GM12878 (cell line): ENCODE data around the gene MTCH2.

Experiments
- BRCA1 ChIP-seq: IDR thresholded peaks from 2 replicates; pipeline ENCODE4 v1.6.1; 2011; ENCODE audit warnings: low read depth, low read length, improper control_type of control experiment
- CTCF ChIP-seq, 3 experiments: IDR thresholded peaks in 2 of 3; conservative IDR thresholded peaks in 1 of 3; 2 replicates each; pipeline ENCODE4 v1.5.1; 2011; ENCODE audit warnings: low read depth in 3 of 3, low read length in 3 of 3, mild to moderate bottlenecking in 3 of 3, control low read depth in 2 of 3, moderate library complexity in 2 of 3, inconsistent platforms in 1 of 3, mixed read lengths in 1 of 3; ENCODE audit not compliant: control insufficient read depth in 2 of 3, insufficient read depth in 1 of 3; ENCODE audit errors: extremely low read depth in 1 of 3
- ELK1 ChIP-seq: IDR thresholded peaks from 2 replicates; pipeline ENCODE4 v1.6.1; 2012; ENCODE audit warnings: low read depth, low read length, improper control_type of control experiment
- MTA3 ChIP-seq: IDR thresholded peaks from 2 replicates; pipeline ENCODE4 v1.6.1; 2012; ENCODE audit warnings: low read length, inconsistent platforms, borderline replicate concordance
- MYB ChIP-seq: fragments of 150-350 bp; IDR thresholded peaks from 2 replicates; pipeline ENCODE4 v1.6.1; 2014; ENCODE audit warnings: mild to moderate bottlenecking, low read depth, low read length, borderline replicate concordance
- NBN ChIP-seq: fragments of 450-650 bp; IDR thresholded peaks from 2 replicates; pipeline ENCODE4 v1.6.1; 2016
- POLR2AphosphoS5 ChIP-seq: IDR thresholded peaks from 2 replicates; pipeline ENCODE4 v1.6.1; 2011; ENCODE audit warnings: mild to moderate bottlenecking, low read length, inconsistent platforms
- SMC3 ChIP-seq: IDR thresholded peaks from 2 replicates; pipeline ENCODE4 v1.6.1; 2011; ENCODE audit warnings: low read length, improper control_type of control experiment, borderline replicate concordance

- TF ChIP-seq CTCF (IDR thresholded peaks at IDR 0.05 in 2 of 3, conservative IDR thresholded peaks at IDR 0.05 in 1 of 3; ENCODE audit: control insufficient read depth in 2 of 3, extremely low read depth in 1 of 3, insufficient read depth in 1 of 3, low read depth in 3 of 3, low read length in 3 of 3) (no peak), POLR2AphosphoS5 (no peak), SMC3 (no peak), MYB (no peak), NBN (no peak), ELK1 (no peak), MTA3 (no peak), BRCA1 (no peak)
These were observed 56.1 kb downstream of the MTCH2 start, which contains the start of gene FAM180B for GRCh38 chr11:47586098-47586855.
